HG03060 (cell line): Measurements from ENCODE around the gene DEFB121.
"Not testable (repeated sequence)": the region's sequence is repeated elsewhere in the genome, so short reads cannot be mapped to it uniquely, and the experiment has no call there.

Experiments used
- ATAC-seq: cut with Tn5 transposase; IDR thresholded peaks from one replicate; pipeline ENCODE4 v1.9.1; 2021; ENCODE audit warnings: low read depth, moderate number of reproducible peaks; ENCODE audit not compliant: unreplicated experiment

The DEFB121 gene, protein sequence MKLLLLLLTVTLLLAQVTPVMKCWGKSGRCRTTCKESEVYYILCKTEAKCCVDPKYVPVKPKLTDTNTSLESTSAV

DNA sequence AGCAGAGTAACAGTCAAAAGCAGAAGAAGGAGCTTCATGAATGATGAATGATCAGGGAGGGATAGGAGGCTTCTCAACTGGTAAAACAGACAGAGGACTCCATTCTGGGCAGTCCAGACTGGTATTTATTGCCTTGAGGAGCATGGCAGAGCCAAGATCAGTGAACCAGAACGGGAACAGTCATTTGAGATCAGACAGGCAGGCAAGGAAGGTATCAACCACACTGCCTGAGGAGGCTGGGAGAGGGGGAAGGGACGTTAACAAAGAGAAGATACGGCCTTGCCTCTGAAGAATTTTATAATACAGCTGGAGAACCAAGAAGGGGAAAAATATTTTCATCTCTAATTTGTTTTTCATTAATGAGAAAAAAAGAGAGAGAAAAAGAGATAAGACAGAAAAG, at the start of gene DEFB121:
Gene DEFB121, minus strand, starts transcription at position 101 of the 400 bp plus-strand sequence. Its CDS starts 63 bp downstream, at position 38.
- no peak for ATAC-seq

DNA sequence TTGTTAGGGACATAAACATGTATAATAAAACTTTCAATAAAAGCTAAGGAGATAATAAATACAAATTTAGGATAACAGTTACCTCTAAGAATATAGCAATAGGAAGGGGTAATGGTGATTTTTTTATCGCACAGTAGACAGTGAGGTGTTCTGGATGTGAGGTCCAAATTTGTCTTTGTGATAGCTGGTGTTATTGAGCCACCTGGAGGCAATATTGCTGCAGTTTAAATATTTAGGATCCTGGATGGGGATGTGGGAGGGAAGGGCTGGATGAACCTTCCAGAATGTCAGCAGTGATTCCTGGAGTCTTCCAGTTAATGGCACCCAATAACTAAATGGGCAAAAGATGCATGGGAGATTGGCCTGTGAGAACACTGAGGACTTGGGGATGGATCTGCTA, 48.3 kb upstream of the DEFB121 start:
- ATAC-seq, result no peak

DNA sequence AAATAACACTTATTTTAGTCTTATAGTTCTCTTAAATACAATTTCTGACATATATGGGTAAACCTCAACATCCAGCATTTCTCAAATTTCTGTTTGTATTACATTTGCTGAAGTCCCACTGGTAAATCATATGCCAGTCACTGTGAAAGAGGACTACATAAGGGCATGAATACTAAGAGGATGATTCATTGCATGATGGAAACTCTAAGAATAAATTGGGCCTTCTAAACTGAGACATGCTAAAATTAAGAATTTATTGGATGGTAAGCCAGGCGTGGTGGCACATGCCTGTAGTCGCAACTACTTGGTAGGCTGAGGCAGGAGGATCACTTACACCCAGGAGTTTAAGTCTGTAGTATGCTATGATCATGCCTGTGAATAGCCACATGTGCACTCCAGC, 46.6 kb upstream of the DEFB121 start:
- ATAC-seq, result no peak

DNA sequence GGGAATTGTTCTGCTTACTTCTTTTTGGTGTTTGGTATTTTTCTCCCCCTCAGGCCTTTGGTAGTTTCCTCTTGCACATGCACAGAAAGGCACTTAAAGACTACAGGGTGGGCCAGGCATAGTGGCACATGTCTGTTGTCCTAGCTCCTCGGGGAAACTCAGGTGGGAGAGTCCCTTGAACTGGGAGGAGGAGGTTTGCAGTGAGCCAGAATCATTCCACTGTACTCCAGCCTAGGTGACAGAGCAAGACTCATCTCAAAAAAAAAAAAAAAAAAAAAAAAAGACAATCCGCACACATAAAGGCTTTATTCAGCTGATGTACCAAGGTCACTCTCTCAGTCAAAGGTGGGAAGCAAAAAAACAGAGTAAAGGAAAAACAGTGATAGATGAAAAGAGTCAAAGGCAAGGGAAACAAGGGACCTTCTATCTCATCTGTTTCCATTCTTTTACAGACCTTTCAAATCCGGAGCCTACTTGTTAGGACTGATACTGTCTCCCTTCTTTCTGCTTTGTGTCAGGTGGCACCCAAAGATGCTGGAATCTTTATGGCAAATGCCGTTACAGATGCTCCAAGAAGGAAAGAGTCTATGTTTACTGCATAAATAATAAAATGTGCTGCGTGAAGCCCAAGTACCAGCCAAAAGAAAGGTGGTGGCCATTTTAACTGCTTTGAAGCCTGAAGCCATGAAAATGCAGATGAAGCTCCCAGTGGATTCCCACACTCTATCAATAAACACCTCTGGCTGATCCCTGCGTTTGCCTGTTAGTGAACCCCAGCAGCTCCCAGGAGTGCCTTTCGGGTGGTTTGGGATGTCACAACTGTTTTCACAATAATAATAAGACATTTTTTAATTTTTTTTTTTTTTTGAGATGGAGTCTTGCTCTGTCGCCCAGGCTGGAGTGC, 43.7 kb upstream of the DEFB121 start:
- no peak for ATAC-seq

DNA sequence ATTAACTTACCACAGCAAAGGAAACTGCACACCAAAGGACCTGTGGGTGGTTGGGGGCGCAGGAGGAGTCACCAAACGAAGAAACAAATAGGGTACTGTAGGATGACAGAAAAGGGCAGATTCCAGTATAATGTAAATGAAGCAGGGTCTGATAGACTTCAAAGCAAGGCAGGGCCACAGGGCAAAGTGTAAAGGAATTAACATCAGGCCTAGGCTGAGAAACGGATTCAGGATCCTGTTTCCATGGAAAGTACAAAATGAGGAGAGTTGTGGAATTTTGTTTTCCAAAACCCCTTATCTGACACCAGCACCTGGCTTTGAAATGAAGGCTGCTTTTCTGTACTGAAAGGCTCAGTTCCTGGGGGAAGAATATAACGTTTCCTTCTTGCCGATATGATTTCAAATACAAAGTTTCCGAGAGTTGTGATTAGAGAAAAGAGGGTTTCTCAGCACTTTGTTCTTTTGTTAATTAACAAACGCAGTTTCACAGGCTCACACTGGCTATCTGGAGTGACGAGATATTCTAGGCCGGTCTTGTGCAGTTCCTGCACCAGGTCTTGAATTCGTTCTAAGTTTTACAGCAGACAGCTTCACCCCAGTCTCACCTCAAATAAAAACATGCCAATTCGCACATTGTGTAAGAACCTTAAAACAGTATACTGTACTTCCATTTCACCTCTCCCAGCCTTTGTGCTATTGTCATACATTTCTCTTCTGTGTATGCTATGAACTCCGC, 40.2 kb upstream of the DEFB121 start:
- ATAC-seq, result no peak

DNA sequence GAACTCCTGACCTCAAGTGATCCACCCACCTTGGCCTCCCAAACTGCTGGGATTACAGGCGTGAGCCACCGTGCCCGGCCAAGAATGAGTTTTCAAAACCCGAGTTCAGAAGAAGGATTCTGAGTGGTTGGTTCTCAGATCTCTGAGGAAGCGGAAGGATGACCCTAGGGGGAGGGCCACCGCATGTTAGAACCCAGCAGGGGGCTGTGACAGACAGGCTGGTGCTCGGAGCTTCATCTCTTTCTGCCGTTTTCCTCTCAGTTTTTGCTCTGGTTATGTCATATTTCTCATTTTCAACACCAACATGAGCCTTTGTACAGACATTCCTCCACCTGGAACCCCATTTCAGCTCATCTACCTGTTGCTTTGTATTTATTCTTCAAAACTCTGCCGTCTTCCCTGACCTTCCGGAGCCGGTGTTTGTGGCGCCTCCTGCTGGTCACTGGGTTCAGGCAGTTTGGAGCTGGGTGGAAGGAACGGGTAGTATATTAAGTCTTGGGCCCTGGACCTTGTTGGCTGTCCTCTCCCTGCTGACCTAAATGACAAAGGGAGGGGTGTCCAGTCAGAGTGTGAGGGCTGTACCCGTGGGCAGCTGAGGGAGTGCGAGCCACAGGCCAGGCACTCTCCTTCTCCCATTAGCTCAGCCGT, 34.1 kb upstream of the DEFB121 start, which contains the start of gene DEFB123:
Gene DEFB123, plus strand, starts transcription at position 621 of the 648 bp plus-strand sequence. CDS start 67 bp downstream, outside the sequence.
- no peak for ATAC-seq

DNA sequence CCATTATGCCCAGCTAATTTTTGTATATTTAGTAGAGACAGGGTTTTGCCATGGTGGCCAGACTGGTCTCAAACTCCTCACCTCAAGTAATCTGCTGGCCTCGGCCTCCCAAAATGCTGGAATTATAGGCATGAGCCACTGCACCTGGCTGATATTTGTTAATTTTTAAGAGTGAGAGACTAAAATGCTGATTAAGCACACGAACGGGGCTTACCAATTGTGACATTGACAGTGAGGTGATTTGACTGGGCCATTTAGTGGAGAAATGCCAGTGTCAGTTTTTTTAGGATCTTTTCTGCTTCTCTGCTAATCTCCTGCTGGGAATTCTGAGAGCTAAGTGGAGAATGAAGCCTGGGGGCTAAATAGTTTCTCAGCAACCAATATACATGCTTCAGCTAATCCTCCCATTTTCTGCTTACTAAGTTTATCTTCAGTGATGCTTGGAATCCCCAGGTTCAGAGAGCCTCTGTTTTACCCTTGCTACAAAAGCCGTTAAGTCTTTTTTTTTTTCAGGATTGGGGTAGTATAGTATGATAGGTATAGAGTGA, 24.6 kb upstream of the DEFB121 start:
- no peak for ATAC-seq

DNA sequence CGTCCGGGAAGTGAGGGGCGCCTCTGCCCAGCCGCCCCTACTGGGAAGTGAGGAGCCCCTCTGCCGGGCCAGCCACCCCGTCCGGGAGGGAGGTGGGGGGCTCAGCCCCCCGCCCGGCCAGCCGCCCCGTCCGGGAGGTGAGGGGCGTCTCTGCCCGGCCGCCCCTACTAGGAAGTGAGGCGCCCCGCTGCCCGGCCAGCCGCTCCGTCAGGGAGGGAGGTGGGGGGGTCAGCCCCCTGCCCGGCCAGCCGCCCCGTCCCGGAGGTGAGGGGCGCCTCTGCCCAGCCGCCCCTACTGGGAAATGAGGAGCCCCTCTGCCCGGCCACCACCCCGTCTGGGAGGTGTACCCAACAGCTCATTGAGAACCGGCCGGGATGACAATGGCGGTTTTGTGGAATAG, 21.6 kb upstream of the DEFB121 start:
- not testable (repeated sequence) for ATAC-seq

DNA sequence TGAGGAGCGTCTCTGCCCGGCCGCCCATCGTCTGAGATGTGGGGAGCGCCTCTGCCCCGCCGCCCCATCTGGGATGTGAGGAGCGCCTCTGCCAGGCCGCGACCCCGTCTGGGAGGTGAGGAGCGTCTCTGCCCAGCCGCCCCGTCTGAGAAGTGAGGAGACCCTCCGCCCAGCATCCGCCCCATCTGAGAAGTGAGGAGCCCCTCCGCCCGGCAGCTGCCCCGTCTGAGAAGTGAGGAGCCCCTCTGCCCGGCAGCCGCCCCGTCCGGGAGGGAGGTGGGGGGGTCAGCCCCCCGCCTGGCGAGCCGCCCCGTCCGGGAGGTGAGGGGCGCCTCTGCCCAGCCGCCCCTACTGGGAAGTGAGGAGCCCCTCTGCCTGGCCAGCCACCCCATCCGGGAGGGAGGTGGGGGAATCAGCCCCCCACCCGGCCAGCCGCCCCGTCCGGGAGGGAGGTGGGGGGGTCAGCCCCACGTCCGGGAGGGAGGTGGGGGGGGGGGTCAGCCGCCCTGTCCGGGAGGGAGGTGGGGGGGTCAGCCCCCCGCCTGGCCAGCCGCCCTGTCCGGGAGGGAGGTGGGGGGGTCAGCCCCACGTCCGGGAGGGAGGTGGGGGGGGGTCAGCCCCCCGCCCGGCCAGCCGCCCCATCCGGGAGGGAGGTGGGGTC, 21.0 kb upstream of the DEFB121 start:
- not testable (repeated sequence) for ATAC-seq

DNA sequence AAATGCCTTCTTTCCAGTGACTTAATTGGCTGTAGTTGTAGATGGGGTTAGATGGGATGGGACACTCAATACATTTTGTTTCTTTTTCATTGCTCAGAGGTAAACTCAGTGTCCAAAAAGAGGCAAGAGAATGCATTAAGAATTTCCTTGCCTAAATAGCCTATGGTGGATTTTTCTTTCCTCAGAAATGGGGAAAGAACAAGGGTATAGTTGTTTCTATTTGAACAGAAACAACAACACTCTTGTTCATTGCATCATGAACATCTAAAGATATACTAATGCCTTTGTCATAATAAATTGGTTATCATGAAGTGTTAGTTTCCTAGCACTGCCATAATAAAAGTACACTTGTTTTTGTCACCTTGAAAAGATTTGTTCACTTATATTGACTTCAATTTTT, 19.8 kb upstream of the DEFB121 start:
- no peak for ATAC-seq

DNA sequence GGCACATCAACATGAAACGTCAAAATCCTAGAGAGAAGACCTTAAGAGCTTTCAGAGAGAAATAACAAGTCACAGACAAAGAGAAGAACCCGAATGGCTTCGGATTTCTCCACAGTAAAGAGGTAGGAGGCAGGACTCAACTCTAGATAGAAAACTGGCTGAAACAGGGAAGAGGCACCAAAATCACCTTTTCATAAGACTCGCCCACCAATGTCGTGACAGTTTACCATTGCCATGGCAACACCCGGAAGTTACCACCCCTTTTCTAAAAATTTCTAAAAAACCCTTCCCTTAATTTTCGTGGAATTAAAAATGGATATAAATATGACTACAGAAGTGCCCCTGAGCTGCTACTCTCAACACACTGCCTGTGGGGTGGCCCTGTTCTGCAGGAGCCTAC, 12.3 kb upstream of the DEFB121 start:
- no peak for ATAC-seq

DNA sequence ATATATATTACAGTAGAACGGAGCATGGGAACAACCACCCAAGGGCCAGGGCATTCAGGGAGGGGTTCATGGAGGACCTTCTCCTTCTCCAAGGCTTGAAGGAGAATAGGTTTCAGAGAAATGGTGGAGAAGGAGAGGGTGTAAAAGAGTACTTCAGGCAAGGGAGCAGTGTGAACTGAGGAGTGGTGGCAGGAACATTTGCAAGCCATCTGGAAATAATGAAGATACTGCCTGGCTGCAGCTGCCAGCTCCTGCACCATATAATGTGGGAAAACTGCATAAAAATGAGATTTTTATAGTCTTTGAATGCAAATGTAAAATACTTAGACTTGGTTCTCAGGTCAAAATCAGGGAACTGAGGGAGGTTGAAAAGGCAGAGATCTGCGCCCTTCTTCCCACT, 9.6 kb upstream of the DEFB121 start:
- no peak for ATAC-seq

DNA sequence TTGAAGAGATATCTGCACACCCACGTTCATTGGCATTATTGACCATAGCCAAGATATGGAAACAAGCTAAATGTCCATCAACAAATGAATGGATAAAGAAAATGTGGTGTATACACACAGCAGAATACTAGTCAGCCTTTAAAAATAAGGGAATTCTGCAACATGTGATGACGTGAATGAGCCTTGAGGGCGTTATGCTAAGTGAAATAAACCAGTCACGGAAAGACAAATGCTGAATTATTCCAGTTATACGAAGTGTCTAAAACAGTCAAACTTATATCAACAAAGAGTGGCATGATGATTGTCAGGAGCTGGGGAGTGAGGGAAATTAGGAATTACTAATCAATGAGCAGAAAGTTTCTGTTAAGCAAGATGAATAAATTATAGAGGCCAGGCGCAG, 8.4 kb upstream of the DEFB121 start:
- no peak for ATAC-seq

DNA sequence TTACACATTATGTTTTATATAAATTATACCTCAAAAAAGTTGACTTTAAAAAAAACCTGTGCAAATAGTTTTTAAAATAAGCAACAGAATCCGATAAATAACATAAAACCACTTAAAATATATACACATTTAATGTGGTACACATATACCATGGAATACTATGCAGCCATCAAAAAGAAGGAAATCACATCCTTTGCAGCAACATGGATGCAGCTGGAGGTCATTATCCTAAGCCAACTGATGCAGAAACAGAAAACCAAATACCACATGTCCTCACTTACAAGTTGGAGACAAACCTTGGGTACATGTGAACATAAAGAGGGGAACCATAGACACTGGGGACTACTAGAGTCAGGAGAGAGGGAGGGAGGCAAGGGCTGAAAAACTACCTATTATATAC, 4.0 kb upstream of the DEFB121 start:
- ATAC-seq, result no peak

DNA sequence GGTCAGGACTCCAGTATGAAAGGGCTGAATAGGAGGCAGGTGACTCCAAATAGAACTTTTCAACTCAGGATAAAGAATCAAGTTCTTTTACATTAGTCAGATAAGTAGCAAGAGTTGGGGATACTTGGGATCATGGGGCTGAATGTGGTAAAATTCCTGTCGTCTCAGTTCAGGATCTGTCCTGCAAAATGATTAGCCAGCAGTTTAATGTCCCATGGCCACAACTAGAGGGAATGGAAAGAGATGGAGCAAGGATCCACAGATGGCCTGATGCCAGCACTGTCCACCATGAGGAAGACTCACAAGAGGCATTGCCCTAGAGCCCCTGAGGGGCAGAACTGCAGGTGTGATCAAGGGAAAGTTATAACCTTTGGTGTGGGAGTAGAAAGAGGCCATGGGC, 2.1 kb downstream of the DEFB121 start:
- ATAC-seq, result no peak

DNA sequence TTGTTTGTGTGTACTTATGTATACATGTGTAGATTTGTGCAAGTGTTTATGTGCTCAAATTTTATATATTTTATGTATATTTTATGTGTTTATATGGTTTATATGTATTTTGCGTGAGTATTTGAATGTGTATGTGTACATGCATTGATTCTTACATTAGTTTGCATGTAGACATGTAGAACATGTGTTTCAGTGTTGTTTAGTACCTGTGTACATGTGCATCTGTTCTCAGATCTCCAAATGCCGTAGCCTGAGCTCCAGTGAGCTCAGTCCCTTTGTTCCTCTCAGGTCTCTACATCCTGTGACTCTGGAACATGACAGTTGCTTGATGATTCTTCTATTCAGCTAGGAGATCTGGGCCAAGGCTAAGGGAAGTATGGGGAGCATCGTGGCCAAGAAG, 11.1 kb downstream of the DEFB121 start:
- no peak for ATAC-seq

DNA sequence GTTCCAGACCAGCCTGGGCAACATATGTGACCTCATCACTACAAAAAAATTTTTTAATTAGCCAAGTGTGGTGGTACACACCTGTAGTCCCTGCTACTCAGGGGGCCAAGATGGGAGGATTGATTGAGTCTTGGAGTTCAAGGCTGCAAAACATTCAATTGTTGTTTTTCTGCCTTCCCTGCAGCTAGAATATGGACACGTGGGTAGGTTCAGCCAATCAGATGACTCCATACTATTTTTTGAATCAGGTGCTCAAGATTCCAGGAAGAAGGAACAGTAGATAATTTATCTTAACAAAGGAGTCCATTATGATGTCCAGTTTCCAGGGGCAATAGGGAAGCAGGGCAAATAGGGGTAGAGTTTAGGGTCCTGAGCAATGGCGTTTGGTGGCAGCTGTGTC, 13.2 kb downstream of the DEFB121 start:
- ATAC-seq, result no peak

DNA sequence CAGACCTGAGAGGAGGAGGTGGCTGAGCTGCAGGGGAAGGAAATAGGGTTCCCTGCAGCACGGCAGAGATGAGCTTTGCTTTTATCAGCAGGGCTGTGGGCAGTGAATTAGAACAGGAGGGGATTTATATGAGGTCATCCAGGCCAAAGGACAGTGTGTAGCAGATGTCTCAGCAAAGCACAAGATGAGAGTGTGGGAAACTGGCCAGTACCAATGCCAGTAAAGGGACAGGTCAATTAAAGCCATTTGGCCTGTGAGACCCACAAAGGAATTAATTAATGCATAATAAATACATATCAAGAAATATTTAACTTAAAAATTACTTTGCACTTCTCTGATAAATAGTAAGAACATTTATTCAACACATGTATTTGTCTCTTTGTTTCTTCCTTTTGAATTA, 15.5 kb downstream of the DEFB121 start, which contains the start of gene DEFB119:
Gene DEFB119, minus strand, starts transcription at position 101 of the 400 bp plus-strand sequence. CDS start 107 bp downstream, outside the sequence.
- ATAC-seq, result no peak

DNA sequence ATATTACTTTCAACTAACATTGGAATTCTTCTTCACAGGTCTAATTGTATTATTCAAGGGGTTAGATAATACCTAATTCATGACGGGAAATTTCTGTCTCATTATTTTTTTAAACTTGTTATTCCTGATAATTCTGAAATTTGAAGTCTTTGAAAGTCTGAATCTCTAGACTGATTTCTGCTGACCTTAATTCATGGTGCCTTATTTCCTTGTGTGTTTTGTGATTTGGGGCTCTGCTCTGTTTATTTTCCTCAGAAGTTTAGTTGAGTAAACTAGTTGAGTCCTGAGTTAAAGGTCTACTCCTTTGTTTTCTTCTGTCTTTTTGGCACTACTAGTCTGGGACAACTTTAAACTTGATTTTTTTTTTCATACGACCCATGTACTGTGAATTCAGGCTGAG, 31.7 kb downstream of the DEFB121 start:
- ATAC-seq, result no peak

DNA sequence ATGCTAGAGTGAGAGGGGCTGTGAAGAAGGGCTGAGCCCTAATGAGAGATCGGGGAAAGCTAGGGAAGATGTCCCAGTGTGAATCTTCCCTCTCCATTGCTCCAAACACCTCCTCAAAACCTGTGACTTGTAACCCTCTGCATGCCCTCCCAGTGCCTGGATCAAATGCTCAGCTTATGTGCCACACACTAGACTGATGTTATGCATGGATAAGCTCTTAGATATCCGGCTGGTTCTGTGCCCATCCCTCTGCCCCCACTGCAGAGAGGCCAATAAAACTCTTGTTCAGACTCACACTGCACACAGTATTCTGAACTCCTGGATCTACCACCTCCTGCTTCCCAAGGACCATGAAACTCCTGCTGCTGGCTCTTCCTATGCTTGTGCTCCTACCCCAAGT, 37.7 kb downstream of the DEFB121 start, which contains the start of gene DEFB118:
Gene DEFB118, plus strand, starts transcription at position 301 of the 400 bp plus-strand sequence. Its CDS starts 50 bp downstream, at position 351.
- ATAC-seq, result no peak
